ENCODE measurements around the gene MCTP2. TPM values are rescaled to one million over a fixed set of nuclear protein-coding genes. Genes with fewer than 3 reads are reported as not detected.

Gene MCTP2
- total and polyA plus RNA-seq, 9 of the 15 experiments (the other 6 are each of a cell fraction or from before 2014, with no cell fraction given): 0.07 TPM; not detected in 8

DNA sequence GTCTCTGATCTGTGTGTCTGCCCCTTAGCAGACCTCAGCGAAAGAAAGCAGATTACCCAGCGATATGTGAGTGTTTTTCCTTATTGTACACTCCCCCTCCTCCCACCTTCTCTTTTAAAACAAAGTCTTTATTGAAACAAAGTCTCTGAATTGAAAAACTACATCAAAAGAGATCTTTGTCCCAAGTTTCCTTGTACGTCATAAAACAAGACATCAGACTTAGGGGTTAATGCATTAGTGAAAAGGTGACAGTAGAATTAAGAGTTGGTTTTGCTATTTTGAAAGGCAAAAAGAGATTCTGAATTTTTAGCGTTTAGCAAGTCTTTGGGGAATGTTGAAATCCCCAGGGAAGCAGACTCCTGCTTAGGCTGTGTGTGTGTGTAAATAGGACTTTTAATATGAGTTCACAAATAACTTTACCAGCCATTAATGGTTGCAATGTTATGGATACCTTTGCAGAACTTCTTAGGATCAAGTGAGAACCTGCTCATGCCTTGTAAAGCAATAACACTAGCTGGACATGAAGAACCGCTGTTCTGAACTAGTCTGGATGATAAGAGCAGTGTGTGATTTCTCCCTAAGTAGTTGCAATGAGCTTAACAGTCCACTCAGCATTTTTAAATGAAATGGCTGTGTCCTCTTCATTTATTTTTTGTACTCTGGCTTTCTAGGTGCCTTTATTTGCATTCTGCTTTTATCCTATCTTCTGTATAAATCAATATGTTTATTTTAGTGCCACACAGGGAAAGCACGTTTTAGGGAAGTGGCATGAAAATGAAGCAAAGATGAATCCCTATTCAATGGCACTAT, 136.6 kb downstream of the MCTP2 start:
- BruUV-seq (replicated peaks): no TSS peak
- DNase-seq (ENCODE audit: extremely low read depth in 1 of 4, low spot score in 3 of 4) (no peak), ATAC-seq (no peak), FAIRE-seq (no peak)
- in situ Hi-C loops (cut with MboI): no loop called here
- TF ChIP-seq TARDBP (IDR thresholded peaks at IDR 0.05) (no peak), C11orf30 (IDR thresholded peaks at IDR 0.05; ENCODE audit: low read depth) (0 out of 2 replicates have a peak, but pooled peaks have one; percentile 5), ZSCAN29 (IDR thresholded peaks at IDR 0.05) (no peak), ZNF316 (IDR thresholded peaks at IDR 0.05) (peak; percentile 35; the same call in 1 of the 2 replicates), ZNF174 (CRISPR knock-in tag; IDR thresholded peaks at IDR 0.05) (no peak), ERF (CRISPR knock-in tag; IDR thresholded peaks at IDR 0.05) (no peak), COPS2 (conservative IDR thresholded peaks at IDR 0.05) (no peak), EHMT2 (IDR thresholded peaks at IDR 0.05) (no peak)
- TF ChIP-seq, protein P1, sequence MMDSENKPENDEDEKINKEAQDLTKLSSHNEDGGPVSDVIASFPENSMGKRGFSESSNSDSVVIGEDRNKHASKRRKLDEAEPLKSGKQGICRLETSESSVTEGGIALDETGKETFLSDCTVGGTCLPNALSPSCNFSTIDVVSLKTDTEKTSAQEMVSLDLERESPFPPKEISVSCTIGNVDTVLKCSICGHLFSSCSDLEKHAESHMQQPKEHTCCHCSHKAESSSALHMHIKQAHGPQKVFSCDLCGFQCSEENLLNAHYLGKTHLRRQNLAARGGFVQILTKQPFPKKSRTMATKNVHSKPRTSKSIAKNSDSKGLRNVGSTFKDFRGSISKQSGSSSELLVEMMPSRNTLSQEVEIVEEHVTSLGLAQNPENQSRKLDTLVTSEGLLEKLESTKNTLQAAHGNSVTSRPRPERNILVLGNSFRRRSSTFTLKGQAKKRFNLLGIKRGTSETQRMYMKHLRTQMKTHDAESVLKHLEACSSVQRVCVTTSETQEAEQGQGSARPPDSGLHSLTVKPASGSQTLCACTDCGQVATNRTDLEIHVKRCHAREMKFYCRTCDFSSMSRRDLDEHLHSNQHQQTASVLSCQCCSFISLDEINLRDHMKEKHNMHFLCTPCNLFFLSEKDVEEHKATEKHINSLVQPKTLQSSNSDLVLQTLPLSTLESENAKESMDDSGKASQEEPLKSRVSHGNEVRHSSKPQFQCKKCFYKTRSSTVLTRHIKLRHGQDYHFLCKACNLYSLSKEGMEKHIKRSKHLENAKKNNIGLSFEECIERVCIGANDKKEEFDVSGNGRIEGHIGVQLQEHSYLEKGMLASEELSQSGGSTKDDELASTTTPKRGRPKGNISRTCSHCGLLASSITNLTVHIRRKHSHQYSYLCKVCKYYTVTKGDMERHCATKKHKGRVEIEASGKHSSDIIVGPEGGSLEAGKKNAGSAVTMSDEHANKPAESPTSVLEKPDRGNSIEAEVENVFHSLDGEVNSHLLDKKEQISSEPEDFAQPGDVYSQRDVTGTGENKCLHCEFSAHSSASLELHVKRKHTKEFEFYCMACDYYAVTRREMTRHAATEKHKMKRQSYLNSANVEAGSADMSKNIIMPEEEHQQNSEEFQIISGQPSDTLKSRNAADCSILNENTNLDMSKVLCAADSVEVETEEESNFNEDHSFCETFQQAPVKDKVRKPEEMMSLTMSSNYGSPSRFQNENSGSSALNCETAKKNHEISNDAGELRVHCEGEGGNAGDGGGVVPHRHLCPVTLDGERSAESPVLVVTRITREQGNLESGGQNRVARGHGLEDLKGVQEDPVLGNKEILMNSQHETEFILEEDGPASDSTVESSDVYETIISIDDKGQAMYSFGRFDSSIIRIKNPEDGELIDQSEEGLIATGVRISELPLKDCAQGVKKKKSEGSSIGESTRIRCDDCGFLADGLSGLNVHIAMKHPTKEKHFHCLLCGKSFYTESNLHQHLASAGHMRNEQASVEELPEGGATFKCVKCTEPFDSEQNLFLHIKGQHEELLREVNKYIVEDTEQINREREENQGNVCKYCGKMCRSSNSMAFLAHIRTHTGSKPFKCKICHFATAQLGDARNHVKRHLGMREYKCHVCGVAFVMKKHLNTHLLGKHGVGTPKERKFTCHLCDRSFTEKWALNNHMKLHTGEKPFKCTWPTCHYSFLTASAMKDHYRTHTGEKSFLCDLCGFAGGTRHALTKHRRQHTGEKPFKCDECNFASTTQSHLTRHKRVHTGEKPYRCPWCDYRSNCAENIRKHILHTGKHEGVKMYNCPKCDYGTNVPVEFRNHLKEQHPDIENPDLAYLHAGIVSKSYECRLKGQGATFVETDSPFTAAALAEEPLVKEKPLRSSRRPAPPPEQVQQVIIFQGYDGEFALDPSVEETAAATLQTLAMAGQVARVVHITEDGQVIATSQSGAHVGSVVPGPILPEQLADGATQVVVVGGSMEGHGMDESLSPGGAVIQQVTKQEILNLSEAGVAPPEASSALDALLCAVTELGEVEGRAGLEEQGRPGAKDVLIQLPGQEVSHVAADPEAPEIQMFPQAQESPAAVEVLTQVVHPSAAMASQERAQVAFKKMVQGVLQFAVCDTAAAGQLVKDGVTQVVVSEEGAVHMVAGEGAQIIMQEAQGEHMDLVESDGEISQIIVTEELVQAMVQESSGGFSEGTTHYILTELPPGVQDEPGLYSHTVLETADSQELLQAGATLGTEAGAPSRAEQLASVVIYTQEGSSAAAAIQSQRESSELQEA (IDR thresholded peaks at IDR 0.05; ENCODE audit: low read depth): no peak
- no peak overlapping the region for H3K9ac ChIP-seq (ENCODE audit: insufficient read depth in 1 of 2, low read depth in 2 of 2, low read length in 2 of 2)
- no peaks in the 10 kb centered on the region for H3K79me2 ChIP-seq (ENCODE audit: control insufficient read depth, insufficient read depth, low read length)
- H3K4me2 ChIP-seq (ENCODE audit: insufficient read depth, low read length): no peak overlapping the region
- intact Hi-C loops (cut with micrococcal nuclease): no loop called here
- H3K27ac ChIP-seq (ENCODE audit: extremely low read depth, low read depth, low read length): no peak overlapping the region
- H3K36me3 ChIP-seq (ENCODE audit: control insufficient read depth, insufficient read depth, low read length): no peaks in the 10 kb centered on the region
- no peaks in the 10 kb centered on the region for H3K4me1 ChIP-seq (replicated peaks in 1 of 2; ENCODE audit: control insufficient read depth in 2 of 2, insufficient read depth in 2 of 2, low read length in 2 of 2)
- no peaks in the 10 kb centered on the region for H4K20me1 ChIP-seq (replicated peaks; ENCODE audit: control insufficient read depth, insufficient read depth, low read length)
- CTCF ChIA-PET (ENCODE audit: low intra/inter-chr PET ratio): no interaction called here
- H2AFZ ChIP-seq (ENCODE audit: low read depth, low read length): no peak overlapping the region
- no peak overlapping the region for H3K4me3 ChIP-seq
- no peaks in the 10 kb centered on the region for H3K9me1 ChIP-seq (ENCODE audit: control insufficient read depth, insufficient read depth, low read length)
- H3K27me3 ChIP-seq (ENCODE audit: control insufficient read depth in 2 of 2, insufficient read depth in 2 of 2, low read length in 2 of 2): no peaks in the 10 kb centered on the region
- no peaks in the 10 kb centered on the region for H3K9me3 ChIP-seq (replicated peaks; ENCODE audit: control insufficient read depth, insufficient read depth, low read depth, low read length)
- POLR2A ChIA-PET: no interaction called here
- WGBS (ENCODE audit: insufficient coverage, low coverage, missing lambda C conversion rate): 0% methylated on average over 6 of the region's 6 CpGs

All from K562 (cell line).